GM18907 (cell line): ENCODE results near the gene SPOCK2.

Experiments
- ATAC-seq: cut with Tn5 transposase; IDR thresholded peaks from one replicate; pipeline ENCODE4 v1.9.1; 2021; ENCODE audit warnings: mild to moderate bottlenecking, moderate library complexity; ENCODE audit not compliant: unreplicated experiment

SPOCK2 gene

DNA sequence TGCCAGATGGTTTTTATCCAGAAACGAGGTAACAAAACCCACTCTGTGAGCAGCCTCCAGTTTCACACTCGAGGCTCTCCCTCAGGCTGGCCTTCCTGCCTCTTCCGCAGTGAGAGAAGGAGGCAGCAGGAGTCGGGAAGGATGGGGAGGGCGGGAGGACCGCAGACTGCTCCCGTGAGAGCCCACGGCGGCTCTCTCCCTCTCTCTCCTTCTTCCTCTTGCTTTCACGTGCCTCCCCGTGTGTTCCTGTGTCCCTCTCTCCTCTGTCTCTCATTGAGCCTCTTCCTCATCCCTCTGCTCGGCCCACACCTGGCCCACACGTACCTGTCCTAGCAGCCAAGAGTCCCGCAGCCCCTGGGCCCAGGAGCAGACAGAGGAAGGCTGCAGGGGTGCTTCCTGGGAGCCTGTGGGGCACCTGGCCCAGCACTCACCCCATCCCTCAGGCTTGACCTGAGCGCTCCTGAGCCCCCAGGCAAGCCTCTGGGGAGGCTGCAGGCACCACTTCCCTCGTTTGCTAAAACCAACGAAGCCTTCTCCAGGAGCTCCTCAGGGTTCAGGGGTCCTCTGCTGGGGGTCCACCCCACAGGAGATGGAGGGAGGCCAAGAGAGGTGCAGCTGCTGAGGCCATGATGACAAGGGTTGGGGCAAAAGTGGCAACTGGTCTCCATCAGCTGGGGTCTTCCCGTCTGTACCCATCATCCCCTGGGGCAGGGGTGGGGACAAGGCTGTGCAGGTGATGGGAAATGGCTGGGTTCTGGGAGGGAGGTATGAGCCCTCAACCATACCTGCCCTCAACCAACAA, 13.6 kb downstream of the SPOCK2 start:
- no peak for ATAC-seq

DNA sequence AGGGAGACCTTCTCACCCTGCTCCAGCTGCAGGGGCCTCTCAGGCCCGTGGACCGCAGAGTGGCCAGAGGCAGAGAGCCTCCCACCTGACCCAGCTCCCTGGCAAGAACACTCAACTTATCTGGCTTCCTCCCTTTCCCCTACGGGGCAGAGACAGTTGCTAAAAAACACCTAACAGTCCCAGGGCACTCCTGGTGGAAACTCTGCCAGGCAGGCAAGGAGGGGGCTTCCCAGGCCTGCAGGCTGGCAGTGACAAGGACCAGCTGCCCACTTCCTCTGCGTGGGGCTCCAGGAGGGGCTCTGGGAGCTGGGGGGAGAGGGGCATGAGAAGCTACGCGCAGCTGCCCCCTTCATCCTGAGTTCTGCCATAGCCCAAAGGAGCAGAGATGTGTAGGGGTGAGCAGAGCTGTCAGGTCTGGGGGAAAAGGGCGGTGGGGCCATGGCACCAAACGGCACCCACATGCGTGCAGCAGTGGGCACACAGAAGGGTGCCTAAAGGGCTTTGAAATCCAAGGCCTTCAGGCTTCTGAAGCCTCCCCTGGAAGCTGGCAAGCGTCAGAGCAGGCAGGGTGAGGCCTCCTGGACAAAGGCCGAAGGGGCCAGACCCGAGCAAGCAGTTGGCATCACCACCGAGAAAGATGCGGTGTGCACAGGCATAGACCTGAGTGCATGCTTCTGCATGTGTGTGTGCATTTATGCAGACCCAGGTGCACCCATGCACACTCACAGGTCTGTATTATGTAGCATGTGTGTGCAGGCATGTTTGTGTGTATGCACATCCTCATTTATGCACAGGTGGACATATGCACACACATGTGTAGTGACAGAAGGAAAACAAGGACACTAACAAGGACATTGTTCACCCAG, 14.4 kb downstream of the SPOCK2 start:
- ATAC-seq, result no peak

DNA sequence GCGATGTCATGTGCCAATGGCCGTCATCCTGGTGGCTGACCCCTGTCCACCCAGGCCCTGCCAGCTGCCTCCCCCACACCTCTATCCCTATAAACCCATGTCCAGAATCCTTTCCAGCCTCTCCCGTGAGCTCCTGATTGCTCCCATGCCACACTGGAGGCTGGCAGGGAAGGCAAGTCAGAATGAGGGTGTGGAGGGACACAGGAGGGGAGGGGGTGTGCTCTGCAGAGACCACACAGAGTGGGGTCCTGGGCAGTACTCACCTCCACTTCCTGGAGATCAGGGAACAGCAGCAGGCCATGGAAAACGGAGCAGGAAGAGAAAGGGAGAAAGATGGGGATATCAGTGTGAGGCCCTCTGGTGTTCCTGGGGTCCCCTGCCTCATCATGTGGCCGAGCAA, 15.7 kb downstream of the SPOCK2 start:
- ATAC-seq, result no peak

DNA sequence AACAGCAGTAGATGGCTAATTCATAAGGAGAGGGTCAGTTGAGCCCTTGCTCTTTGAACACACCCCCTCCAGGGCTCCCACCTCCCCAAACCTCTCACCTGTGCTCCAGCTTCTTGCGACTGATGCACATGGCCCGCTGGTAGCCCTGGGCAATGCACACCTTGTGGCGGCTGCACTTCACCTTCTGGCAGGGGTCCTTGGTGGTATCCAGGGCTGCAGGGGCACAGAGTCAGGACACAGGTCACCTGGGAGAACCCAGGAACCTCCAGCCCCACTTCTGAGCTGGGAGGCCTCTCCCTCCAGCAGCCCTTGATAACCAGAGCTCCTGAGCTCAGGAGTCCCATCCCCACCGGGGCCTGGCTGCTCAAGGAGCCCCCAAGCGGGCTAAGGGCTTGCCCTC, 16.3 kb downstream of the SPOCK2 start:
- no peak for ATAC-seq

DNA sequence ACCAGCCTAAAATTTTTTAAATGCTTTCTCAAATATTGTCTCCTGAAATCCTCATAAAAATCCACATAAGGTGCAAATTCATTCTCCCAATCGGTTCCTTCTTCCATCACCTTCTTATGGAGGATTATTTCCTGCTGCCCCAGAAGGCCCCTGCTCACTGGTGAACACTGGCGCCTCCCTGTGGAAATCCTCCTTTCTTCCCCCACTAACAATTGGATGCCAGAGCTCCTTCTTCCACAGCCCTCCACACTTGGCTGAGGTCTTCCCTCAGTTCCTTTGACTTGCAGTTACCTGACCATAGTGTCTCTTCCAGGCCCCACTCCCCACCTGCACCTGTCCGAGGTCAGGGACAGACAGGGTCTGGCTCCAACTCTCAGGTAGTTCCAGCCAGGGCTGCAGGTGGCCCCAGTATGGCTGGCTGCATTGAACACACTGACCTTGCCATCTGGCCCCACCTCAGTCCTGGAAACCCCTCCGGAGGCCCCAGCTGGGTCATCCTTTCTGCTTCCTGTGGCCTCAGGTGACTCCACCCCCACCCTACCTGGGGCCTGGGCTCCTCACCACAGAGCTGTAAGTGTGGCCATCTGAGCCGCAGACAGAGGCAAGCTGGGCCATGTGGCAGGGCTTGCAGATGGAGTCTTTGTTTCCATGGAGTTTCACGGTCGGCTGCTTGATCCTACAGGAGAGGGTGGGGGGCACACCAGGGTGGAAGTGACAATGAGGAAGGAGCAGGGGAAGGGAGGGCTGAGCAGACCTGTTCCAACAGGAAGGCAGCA, 18.4 kb downstream of the SPOCK2 start:
- ATAC-seq, result no peak

DNA sequence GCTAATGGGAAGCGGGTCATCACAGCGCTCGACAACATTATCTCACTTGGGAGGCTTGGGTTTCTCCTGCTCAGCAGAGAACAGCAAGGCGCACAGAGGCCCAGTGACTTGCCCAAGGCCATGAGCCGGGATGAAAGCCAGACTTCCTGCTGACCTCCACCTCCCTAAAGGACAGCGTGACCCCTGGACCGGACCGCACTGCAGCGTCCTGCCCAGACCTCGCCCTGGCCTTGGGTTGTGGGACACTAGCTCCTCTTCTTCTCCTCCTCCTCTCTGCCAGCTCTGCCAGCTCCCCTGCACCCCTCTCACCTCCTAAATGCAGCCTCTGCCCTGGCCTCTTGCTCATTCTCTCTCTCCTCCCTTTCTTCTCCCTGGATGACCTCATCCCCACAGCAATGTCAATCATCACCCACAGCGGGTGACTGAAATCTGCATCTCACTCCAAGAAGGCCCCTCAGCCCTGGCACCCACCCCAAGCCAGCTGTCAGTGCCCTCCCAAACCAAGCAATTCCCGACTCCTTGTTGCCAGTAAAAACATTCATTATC, 19.4 kb downstream of the SPOCK2 start:
- ATAC-seq, result no peak

DNA sequence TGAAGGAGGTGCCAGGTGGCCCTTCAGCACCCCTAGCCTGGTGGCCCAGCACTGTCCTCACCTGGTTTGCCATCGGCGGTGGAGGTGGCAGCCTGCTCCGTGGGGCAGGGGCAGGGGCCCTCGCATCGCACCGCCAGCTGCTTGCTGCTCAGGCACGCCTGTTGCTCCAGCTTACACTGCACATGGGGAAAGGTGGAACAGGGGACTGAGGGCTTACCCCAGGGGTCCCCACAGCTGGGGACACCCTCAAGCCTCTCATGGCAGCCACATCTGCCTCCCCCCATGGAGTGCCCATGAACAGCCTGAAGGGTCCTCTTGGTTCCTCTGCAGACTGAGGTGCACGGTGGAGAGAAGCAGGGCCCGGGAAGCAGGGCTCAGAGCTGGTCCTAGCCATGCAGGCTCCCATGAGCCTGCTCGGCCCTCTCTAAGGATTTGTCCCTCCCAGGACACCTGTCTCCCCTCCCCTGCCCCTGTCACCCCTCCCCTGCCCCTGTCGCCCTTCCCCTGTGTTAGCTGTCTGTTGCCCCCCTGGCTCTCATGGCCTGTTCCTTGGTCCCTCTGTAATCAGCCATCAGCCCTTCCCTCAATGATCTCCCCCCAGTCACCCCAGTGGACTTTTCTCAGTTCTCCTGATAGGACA, 20.1 kb downstream of the SPOCK2 start:
- no peak for ATAC-seq

DNA sequence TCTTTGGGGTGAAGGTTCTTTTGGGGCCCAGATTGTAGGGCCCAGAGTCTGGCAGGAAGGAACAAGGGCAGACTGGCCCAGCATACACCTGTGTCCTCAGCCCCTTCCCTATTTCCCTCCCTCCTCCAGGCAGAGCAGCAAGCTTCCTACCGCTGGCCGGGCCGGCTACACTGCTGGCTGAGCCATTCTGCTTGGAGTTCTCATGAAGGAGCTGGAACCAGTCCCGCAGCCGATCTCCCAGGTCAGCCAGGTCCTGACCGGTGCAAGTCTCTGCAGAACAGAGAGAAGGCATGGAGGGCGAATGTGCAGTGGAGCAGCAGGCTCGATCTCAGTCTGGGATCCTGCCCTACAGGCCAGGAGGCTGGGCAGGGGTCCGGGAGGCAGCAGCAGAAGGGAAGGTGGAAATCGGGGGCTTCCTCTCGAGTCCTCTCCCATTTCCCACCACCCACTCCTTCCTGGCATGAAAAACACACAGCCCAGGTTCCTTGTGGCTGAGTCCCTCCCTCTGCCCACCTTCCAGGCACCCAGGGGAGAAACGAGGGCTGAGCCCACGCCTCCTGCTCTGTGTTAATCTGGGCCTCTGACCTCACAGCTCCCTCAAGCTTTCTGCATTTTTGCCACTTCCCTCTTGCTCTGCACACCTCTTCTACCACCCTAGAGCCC, 20.8 kb downstream of the SPOCK2 start:
- ATAC-seq, result no peak

DNA sequence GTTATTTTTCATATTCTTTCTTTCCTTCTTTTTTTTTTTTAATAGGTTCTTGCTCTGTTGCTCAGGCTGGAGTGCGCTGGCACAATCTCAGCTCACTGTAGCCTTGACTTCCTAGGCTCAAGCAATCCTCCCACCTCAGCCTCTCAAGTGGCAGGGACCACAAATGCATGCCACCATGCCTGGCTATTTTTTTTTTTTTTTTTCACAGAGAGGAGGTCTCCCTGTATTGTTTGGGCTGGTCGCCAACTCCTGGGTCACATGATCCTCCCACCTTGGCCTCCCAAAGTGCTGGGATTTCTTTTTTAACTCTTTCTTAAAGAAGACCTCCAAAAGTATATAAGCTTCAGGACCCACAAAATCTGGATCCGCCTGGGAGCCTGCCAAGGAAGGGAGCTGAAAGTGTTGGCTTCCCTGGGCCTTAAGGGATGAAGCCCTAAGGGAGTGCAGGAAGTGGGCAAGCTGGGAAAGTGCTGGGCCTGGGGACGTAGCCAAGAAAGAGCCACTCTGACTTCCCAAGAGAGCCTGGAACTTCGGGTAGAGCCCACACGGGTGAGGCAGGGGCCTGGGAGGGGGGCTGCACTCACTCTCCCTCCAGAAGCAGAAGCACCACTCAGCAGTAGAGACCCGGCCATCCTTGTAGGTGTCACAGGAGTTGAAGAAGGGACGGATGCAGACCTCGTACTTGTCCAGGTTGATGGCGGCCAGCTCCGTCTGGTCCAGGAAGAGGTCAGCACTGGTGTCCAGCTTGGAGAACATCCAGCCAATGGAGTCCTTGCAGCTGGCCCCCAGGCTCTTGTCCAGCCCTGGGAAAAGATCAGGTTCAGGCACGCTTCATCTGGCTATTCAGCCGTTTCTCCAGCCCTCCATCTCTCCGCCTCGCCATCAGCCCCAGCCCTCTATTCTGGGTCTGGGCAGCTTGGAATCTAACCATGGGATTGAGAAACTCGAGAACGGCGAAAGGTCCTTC, 21.8 kb downstream of the SPOCK2 start:
- ATAC-seq, result no peak

DNA sequence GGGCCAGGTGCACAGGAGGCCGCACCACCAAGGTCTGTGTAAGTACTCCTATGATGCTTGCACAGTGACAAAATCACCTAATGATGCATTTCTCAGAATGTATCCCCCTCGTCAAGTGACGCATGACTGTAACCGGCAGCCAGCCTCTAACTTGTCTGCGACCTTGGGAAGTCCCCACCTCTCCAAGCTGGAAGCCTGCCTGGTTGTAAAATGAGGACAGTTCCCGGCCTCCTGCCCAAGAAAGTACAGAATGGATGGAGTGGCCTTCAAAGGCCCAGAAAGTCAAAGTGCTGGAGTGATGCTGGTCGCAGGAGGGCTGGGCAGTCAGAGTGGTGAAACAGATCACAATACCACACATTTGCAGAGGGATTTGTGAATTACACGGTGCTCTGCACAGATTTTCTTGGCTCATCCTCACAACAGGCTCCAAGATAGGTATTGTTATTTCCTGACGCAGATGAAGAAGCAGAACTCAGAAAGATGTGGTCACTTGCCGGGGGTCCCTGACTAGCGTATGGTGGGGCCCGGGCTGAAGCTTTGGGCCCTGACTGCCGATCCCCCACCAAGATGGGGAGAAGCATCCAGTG, 22.8 kb downstream of the SPOCK2 start:
- no peak for ATAC-seq

DNA sequence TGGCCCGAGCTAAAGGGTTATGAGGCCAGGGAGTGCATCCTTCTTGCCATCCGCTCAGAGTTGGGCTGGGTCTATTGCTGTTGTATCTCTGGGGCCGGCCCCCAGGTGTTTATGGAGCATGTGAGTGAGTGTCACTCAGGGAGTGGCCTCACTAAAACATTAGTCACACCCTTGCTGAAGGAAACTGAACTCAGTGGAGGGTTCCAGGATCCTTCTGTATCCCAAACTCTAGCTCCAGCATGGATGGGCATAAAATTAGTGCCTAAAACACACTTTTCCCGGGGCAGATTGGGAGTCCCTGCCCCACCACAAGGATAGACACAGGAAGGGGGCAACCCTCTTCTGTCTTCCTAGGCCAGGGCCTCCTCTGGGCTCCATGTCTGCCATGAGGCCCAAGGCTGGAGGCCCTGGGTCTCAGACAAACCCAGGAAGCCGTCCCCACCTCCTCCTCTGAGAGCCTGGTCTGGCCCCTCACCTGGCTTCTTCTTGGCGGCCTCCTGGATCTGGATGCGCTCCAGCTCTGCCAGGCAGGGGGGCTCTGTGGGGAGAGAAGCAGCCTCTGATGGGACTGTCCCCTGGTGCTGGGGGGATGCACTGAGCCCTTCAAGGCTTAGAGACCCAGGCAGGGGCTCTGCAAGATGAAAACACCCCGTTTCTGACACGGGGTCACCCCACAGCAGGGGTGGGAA, 24.5 kb downstream of the SPOCK2 start:
- no peak for ATAC-seq

DNA sequence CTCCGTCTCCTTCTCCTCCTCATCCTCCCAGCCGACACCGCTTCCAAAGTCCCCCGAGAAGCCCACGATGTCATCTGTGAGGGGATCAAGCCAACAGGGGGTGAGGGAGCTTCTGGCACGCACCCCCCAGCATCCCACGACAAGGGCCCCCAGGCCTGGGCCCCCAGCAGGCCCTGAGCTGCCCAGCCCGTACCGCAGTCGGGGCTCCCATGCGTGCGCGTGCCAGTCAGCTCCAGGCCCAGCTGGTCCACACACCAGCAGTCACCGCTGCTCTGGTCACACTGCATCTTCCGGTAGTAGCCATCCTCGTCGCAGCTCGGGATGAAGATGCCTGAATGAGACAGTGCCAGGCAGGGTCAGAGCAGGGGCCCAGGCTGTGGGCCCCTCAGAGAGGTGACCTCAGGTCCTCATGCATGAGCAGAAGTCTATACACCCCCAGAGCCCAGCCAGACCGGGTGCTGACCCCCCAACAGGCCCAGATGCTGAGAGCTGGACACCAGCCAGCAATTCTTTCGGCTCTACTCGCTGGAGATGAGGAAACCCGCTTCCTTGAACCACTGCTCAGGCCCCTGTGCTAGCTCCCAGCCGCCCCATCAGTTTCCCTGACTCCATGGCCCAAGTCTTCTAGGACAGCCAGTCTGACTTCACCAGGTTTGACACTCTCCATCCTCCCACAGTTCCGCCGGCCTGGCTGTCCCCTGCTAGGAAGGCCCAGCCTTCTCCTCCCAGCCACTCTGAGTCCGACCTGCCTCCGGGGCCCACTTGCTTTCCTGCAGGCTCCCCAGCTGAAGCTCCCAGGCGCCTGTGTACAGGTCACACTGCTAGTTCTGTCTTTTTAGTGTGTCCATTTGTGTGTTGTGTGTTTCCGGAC, 25.3 kb downstream of the SPOCK2 start:
- no peak for ATAC-seq

DNA sequence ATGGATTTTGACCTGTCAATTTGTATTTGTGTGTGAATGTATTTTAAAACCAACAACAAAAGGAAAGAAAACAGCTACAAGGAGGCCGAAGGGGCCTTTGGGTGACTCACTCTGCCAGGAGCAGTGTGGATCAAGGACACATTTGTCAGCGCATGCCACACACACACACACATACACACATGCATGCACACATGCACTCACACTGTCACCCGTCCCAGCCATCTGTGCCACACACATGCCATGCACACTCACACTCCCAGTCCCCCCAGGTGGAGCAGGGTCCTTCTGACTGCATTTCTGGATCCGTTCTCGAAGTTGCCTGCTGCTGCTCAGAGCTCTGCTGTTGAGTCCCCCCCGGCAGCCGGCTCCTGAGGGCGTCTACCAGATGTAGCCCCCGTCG, 26.0 kb downstream of the SPOCK2 start:
- no peak for ATAC-seq

DNA sequence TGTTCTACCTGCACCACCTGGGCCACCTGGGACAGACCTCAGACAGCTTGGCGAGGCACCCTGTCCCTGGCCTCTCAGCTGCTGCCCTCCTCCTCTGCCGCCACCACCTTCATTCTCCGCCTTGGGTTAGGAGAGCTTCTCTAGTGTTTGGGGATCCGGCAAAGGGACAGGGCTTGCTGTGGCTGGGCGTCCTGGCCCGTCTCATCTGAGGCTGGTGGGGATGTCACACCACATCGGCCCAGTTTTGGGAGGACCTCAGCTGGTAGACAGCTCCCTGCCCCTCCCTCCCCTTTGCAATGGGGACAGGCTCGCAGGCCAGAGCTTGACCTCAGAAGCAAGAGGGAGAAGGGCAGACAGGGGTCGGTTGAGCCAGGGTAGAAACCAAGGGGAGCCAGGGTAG, 26.4 kb downstream of the SPOCK2 start:
- ATAC-seq, result no peak

DNA sequence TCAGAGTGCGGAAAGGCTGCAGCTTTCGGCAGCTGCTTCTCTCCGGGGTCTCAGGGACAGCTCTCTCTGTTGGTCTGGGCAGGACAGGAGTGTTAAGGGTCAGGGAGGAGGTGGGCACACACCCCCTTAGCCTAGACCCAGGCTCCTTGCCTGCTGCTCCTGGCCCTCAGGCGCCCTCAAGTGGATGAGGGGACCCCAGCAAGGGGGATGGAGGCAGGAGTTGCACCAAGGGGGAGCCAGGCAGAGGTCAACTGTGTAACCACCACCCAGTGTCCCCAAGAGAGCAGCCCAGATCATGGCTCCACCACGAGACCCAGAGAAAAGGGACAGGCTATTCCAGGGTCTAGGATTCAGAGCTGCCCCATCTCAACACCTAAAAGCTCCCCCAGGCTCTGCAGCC, 26.9 kb downstream of the SPOCK2 start:
- ATAC-seq, result no peak

DNA sequence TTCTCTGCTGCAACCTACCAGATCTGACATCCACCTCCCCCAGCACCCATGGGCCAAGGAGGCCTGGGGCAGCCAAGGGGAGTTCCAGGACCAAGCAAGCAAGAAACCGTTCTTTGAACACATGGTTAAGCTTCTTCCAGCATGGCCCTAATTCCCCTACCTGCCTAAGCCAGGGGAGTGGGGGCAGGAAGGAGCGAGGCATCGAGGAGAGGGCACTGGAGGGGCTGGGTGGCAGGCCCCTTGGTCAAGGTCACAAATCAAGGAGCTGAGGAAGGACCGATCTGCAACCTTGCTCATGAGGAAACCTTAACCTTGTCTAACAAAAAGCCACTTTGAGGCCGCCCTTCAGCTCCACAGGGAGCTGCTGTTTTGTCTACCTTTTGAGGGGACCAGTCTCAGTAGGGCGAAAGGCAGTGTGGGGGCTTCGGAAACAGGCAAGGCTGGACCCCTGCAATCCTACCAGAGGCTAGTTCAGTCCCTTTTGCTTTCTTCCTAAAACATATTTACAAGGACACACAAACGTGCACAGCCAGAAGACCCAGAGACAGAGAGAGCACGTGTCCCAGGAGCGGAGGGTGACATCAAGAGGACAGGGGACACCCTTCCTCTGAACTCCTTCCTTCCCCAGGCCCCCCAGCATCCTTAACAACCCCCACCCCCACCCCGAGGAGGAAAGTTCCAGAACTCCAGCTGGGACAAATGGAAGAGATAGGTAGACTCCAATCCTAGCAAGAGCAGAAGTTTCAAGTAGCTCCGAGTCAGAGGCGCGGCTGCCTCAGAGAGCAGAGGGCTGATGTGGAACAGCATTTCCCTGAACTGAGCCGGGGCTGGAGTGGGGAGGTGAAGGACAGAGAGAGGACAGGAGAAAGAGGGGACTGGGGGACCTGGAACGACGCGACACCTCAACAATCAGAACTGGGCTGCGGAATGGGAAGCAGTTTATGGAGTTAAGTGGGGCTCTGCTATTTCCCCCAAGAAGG, 28.2 kb downstream of the SPOCK2 start:
- no peak for ATAC-seq
